HG02870 (cell line): ENCODE results near the gene MRPS6.
A peak's percentile ranks its signal among the peaks of the same experiment; 100 is the strongest.

Experiments used
- ATAC-seq: cut with Tn5 transposase; IDR thresholded peaks from one replicate; pipeline ENCODE4 v1.9.1; 2021; ENCODE audit warnings: mild to moderate bottlenecking, moderate library complexity; ENCODE audit not compliant: unreplicated experiment

MRPS6 gene

DNA sequence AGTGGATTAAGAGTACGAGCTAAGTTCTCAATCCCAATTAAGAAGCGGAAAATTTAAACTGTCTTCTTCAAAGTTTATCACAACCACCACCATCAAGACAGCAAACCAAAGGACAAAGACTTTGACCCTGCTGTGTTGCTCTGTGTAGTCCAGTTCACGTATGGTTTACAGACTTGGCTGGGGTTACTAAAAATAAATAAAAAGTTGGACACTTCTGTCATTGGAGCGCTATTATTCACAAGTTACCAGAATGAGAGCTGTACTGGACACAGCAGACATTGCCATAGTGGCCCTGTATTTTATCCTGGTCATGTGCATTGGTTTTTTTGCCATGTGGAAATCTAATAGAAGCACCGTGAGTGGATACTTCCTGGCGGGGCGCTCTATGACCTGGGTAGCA lies 21.6 kb downstream of the MRPS6 start:
- no peak for ATAC-seq

- ATAC-seq, result no peak
Observed at GRCh38 chr21:34097442-34097841, 24.1 kb downstream of the MRPS6 start.

DNA sequence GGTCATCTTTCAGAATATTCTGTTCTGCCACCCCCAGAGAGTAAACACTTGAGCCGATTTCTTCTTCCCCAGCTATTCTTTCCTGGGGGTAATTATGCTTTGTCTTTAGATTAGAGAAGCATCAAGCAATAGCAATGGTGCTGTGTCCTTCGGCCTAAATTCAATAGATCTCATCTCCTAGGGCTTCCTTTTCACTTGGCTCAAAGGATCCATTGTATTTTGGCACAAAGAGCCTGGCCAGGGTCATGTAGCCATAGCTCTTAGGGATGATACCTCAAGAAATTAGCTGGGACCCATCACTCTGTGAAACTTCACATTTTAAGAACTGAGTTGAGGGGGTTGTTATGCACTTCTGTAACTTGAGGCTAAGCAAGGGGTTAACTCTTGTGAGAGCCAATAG lies 27.0 kb downstream of the MRPS6 start:
- ATAC-seq, result no peak

GRCh38 chr21:34100790-34101189 lies 27.4 kb downstream of the MRPS6 start:
- no peak for ATAC-seq

GRCh38 chr21:34105947-34106541 lies 32.7 kb downstream of the MRPS6 start:
- ATAC-seq, result no peak

DNA sequence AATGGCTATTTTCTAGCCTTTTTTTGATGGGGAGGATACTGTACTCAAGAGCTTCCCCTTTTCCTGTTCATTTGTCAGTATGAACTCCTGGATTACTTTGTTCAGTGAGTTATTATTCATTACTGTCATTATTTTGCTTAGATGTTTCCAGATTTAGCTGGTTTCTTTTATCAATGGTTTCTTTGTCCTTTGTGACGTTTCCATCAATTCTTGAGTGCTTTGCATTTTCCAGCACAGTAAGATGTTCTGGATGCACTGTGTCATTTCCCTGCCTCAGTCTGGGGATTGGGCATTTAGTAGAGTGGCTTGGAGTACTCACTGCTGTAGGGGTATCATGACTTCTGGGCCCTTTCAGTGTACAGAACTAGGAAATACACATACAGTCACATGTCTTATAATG lies 34.2 kb downstream of the MRPS6 start:
- no peak for ATAC-seq

DNA sequence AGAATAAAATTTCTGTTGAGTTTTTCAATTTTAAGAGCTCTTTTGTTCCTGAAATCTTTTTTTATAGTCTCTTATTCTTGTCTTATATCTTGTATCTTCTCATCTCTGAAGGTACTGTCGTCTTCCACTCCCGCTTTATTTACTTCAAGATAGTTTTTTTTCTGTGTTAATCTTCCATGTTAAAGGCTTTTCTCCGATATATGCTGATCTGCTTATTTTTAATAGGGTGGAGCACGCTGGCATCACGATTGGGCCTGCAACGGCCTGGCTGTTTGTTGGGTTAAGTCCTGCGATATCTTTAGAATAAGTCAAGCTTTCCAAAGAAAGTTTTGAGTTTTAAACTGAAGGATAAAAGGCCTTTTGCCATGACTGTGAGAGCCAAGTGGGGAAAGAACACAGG lies 35.7 kb downstream of the MRPS6 start:
- no peak for ATAC-seq

DNA sequence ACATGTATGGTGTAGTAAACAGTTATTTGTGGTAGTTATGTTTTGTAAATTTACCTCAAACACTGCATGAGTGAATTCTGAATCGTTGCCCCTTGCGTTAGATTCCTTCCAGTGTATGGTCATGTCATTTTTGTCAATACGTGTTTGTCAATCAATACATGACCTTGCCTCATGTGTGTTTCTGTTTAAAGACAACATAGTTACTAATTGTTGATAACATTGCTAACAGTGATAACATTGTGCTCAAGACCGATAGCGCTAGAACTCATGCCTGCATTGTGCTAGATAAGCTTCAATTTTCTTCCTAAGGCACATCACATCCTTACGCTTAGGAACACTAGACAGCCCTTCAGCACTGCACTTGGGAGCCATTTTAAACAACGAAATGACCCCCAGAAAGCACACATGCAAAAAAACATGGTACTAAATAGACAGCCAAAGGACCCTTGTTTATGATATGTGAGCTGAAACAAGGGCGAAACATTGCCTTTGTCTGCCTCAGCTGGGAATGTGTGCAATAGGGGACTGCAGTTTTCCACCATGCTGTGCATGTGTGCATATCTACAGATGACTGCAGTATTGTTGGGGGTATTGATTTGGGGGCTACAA lies 37.3 kb downstream of the MRPS6 start:
- no peak for ATAC-seq

DNA sequence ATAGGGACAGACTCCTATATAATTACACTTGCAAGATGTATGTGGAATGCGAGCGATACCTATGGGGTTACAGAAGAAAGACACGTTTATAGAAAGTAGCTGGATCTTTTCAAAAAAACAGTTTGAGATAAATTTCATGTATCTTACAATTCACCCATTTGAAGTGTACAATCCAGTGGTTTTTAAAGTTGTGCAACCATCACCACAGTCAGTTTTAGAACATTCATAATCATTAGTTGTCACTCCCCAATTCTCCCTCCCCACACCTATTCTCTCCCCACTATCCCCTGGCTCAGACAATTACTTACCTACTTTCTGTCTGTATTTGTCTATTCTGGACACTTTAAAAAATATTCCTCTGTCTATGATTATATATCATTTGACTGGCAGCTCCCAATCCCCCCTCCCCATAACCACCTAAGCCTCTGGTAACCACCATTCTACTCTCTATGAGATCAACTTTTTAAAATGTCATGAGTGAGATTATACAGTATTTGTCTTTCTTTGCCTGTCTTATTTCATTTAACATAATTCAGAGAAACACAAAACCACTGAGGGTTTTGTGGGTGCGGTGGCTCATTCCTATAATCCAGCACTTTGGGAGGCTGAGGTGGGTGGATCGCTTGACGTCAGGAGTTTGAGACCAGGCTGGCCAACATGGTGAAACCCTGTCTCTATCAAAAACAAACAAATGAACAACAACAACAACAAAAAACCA lies 39.1 kb downstream of the MRPS6 start:
- ATAC-seq, result no peak

- no peak for ATAC-seq
Observed at GRCh38 chr21:34113842-34114241, 40.5 kb downstream of the MRPS6 start.

DNA sequence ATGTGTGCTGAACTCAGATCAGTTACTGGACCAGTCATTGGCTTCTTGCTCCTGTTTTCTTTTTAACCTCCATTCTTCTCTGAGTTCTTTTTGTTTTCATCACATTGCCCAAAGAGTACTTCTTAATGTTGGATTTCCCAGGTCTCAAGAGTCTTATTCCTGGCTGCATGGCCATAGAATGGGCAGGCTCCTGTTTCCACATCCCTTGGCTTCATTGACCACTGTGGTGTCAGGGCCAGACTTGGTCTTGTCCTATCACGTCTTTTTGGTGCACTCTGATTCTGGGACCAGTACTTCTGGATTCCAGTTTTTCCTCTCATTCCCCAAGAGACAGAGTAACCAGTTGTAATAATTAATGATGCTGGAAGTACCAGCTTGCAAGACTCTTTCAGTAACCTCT lies 41.8 kb downstream of the MRPS6 start:
- ATAC-seq, result no peak

DNA sequence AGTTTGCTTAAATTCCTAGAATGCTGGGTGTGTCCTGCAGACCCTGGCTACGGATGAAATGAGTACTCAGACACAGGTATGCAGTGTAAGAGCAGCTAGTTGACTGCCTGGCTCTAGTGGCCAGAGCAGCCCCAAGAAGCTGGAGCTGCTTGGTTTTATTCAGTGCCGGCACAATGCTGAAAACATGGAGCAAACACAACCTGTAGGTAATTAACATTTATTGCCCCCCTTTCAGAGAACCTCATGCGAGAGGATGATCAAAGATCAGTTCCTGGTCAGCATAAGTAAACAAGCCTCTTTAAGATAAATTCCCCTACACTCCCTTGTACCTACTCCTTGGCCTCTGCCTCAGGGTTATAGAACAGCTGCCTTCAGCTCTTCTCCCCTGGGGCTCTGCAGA lies 43.2 kb downstream of the MRPS6 start:
- ATAC-seq, result no peak

- no peak for ATAC-seq
Observed at GRCh38 chr21:34120867-34121266, 47.5 kb downstream of the MRPS6 start.

DNA sequence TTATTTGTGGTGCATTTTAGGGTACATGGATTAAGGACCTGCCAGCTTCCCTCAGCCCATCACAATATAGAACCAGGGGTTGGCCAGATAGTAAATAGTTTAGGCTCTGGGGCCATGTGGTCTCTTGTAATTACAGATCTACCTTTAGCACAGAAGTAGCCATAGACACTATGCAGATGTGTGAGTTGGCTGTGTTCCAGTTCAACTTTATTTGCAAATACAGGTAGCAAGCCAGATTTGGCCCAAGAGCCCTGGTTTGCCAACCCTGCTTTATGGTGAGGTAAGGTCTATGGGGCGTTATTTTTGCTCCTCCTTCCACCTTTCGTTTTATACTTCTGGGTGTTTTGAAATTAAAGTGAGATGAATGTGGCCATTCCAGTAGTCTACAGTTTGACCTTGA lies 48.7 kb downstream of the MRPS6 start:
- no peak for ATAC-seq

DNA sequence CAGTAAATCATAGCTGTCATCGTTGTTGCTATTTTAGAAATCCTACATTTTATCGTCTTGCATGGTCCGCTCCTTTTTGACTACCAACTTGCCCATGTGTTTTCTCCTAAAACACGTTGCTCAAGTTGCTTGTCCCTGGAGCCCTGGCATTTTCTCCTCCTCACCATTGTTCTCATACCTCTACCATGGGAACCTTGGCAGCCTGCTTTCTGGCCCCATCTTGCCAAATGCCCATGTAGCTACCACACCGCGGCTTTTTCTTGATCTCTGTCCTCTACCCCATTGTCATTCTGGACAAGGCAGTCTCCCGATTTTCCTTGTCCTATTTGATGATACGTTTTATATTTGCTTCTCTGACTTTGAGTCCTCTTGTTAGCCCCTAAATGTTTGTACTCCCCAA lies 50.2 kb downstream of the MRPS6 start:
- ATAC-seq, result no peak

DNA sequence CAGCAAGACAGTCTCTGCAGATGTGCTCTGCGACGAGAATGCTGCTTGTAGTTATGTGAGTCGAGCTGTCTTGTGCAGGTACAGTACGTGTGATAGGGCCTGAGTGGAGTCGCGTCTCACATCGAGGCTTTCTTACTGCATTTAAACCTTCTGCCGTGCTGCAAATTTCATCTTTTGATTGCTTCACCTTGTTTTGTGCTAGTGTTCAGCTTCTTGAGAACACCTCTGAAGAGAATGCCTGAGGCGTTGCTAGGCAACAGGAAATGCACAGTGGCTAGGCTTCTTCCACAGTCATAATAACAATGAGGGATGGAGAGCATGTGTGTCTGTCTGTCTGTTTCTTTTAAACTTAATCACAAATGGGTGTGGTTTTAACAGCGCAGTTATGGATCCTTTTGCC lies 52.9 kb downstream of the MRPS6 start:
- no peak for ATAC-seq

- ATAC-seq, result no peak
Observed at GRCh38 chr21:34126691-34127090, 53.3 kb downstream of the MRPS6 start.

DNA sequence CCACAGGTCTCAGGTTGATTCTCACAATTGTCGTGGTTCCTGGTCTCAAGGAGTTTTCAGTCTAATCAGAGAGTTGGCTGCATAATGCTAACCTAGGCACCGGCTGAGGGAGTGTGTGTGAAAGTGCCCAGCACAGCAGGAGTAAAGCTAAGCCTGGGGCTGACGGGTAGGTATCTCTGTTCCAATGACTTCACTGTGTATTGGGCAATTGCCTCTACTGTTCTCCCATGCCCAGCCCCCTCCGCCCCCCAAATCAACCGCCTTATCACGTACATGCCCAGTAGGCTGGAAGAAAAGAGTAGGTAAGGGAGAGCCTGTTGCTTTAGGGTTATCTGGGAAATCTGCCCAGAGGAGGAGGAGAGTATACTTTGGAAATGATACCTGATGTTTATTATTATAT lies 54.7 kb downstream of the MRPS6 start:
- no peak for ATAC-seq

- ATAC-seq, result no peak
Observed at GRCh38 chr21:34128674-34129038, 55.3 kb downstream of the MRPS6 start.

DNA sequence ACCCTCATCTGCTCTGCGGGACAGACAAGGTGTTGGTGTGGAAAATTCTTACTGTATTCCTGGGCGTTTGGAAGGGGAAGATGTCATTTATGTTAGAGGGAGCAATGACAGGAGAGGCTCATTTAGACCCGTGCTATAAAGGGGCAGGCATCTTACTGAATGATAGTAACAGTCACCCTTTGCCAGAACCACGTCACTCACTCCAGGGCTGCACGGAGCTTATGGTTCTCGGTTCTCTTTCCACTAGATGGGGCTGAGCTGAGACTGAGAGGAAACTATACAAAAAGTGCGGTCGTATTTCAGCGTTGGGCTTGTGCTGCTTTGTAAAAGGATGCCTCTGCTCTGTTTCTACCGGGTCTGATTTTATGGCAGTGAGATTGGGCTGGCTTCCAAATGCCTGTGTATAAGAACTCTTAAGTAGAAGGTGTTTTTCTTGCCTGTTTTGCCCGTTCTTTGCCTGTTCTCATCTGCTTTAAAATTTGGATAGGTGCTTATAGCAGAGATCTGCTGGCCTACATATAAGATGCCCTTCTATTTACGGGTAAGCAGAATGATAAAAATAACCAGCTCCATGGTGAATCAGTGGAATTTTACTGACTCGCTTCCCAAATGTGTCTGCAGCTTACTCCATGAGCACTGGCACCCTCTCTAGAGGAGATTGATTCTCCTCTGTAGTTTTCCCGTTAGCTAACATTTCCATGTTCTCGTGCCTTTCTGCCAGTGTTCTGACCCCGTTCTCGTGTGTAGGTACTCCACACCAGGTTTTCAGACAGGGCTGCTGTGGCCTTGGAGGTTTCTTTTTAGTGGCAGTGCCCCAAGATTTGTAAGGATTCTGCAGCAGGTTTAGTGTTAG lies 55.9 kb downstream of the MRPS6 start:
- ATAC-seq, result peak; percentile 89

DNA sequence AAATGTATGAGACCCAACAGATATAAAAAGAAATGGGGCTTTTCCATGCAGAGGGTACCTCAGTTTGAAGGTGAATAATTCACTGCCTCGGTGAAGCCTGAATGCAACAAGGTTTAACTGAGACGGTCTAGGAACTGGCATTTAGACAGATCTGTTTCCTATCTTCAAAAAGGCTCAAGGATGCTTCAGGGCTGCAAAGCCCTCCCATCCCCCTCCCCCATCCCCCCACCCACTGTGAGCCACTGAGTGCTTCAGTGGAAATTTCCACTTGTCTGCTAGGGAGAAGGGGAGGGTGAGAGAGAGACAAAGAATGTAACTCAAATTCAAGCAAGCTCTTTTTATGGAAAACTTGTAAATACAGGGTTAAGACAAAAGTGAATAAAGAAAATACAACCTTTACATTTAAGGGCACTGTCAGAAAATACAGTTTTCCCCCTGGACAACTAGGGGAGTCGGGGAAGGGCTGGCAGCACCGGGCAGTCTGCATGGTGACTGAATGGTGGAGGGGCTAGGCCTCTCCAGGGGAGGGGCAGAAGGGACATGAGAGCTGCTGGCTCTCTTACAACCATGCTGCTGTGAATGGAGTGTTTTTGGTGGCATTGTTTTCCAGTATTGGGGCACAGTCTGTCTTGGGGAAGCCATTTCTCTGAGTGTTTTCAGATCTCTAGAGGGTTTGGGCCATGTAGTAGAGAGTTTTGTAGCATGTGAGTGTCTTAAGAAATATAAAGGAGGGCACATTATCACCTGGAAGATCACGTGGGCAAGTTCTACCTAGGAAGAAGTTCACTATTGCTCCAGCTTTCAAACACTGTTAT lies 56.7 kb downstream of the MRPS6 start:
- no peak for ATAC-seq
